H1 (cell line): Measurements from ENCODE around the gene GSE1. TPM values are rescaled to one million over a fixed set of nuclear protein-coding genes. Genes with fewer than 3 reads are reported as not detected.

Source experiments
- CEBPB ChIP-seq: IDR thresholded peaks from 2 replicates; pipeline ENCODE4 v1.6.1; 2012; ENCODE audit warnings: low read depth, low read length
- CHD7 ChIP-seq: fragments of 300-600 bp; sonication (generic); IDR thresholded peaks from 2 replicates; pipeline ENCODE4 v1.7.1; 2012; ENCODE audit warnings: low read length, moderate library complexity, mild to moderate bottlenecking, inconsistent platforms; ENCODE audit not compliant: insufficient replicate concordance
- CTBP2 ChIP-seq: IDR thresholded peaks from 2 replicates; pipeline ENCODE4 v1.7.0; 2011; ENCODE audit warnings: borderline replicate concordance, mild to moderate bottlenecking, moderate library complexity, mixed read lengths, low read length; ENCODE audit not compliant: insufficient read depth, insufficient read length
- polyA plus RNA-seq, 7 experiments: library from polyadenylated mRNA; depleted of rRNA in 3 of 7; stranded (reverse) in 5 of 7; unstranded in 2 of 7; fragments of >200 nt in 5 of 7; fragments of 200-250 nt in 2 of 7; gene quantifications; 1 replicate in 5 of 7; 2 replicates in 1 of 7; 4 replicates in 1 of 7; pipeline versions ENCODE4 v1.2.1 to v1.2.3, GENCODE V29; 2011 to 2013; ENCODE audit warnings: missing spikeins in 2 of 7, mixed read lengths in 2 of 7
- total RNA-seq: library from RNA; stranded (reverse); fragmentation: NEBNext Ultra II Directional; extraction: Animal tissue kit (Norgen Biotek cat#: 25700); gene quantifications from 2 replicates; pipeline ENCODE4 v1.2.1, GENCODE V29; 2021

GSE1 gene
- total and polyA plus RNA-seq, 2 of the 8 experiments (the other 6 are each of a cell fraction or from before 2014, with no cell fraction given): 26.0 to 65.6 TPM

GRCh38 chr16:85570735-85571562, 42.2 kb upstream of the GSE1 start (continued):
- TF ChIP-seq CHD7 (no peak), CTBP2 (no peak), CEBPB (no peak)
